H9 (cell line): ENCODE measurements around the gene TLE5. TPM values are rescaled to one million over a fixed set of nuclear protein-coding genes. Genes with fewer than 3 reads are reported as not detected.

Experiments used
- DNase-seq: peaks from one replicate; pipeline ENCODE4 v3.0.0-alpha.2; 2017
- H2AFZ ChIP-seq: one replicate; pipeline ENCODE4 v1.6.1; 2013; ENCODE audit warnings: mild to moderate bottlenecking, low read length, control low read depth, moderate library complexity
- H2AK5ac ChIP-seq: 2 replicates; pipeline ENCODE4 v1.6.1; 2013; ENCODE audit warnings: low read length, control low read depth, mixed read lengths; ENCODE audit not compliant: insufficient read length
- H2BK120ac ChIP-seq: one replicate; pipeline ENCODE4 v1.6.1; 2013; ENCODE audit warnings: low read depth, mild to moderate bottlenecking, low read length, control low read depth, inconsistent platforms; ENCODE audit not compliant: poor library complexity, severe bottlenecking
- H2BK12ac ChIP-seq: 2 replicates; pipeline ENCODE4 v1.6.1; 2013; ENCODE audit warnings: low read length, control low read depth, mixed read lengths, low read depth; ENCODE audit not compliant: insufficient read length
- H2BK15ac ChIP-seq: 2 replicates; pipeline ENCODE4 v1.6.1; 2013; ENCODE audit warnings: low read depth, low read length, control low read depth
- H2BK20ac ChIP-seq: one replicate; pipeline ENCODE4 v1.6.1; 2013; ENCODE audit warnings: low read depth, mild to moderate bottlenecking, low read length, control low read depth, inconsistent platforms; ENCODE audit not compliant: poor library complexity, severe bottlenecking
- H2BK5ac ChIP-seq: 2 replicates; pipeline ENCODE4 v1.6.1; 2013; ENCODE audit warnings: low read length, control low read depth, mixed read lengths; ENCODE audit not compliant: insufficient read length
- H3K14ac ChIP-seq: 2 replicates; pipeline ENCODE4 v1.6.1; 2013; ENCODE audit warnings: low read length, control low read depth; ENCODE audit not compliant: insufficient read depth
- H3K18ac ChIP-seq: 2 replicates; pipeline ENCODE4 v1.6.1; 2013; ENCODE audit warnings: low read depth, mild to moderate bottlenecking, mixed read lengths, low read length, control low read depth; ENCODE audit not compliant: insufficient read length
- H3K23ac ChIP-seq: 2 replicates; pipeline ENCODE4 v1.6.1; 2013; ENCODE audit warnings: low read length, control low read depth, mixed read lengths, low read depth; ENCODE audit not compliant: insufficient read length
- H3K23me2 ChIP-seq: 2 replicates; pipeline ENCODE4 v1.6.1; 2013; ENCODE audit warnings: low read depth, mild to moderate bottlenecking, mixed read lengths, low read length, control low read depth; ENCODE audit not compliant: insufficient read length, poor library complexity, severe bottlenecking
- H3K27ac ChIP-seq: 2 replicates; pipeline ENCODE4 v1.5.1; 2013; ENCODE audit warnings: low read length, control low read depth, mixed read lengths, low read depth; ENCODE audit not compliant: insufficient read length
- H3K27me3 ChIP-seq: 2 replicates; pipeline ENCODE4 v1.6.1; 2013; ENCODE audit warnings: low read length, control low read depth, inconsistent platforms; ENCODE audit not compliant: insufficient read depth
- H3K4ac ChIP-seq: 2 replicates; pipeline ENCODE4 v1.6.1; 2013; ENCODE audit warnings: low read depth, mild to moderate bottlenecking, control low read depth, inconsistent platforms, low read length, moderate library complexity
- H3K4me1 ChIP-seq: 2 replicates; pipeline ENCODE4 v1.6.1; 2013; ENCODE audit warnings: low read length, control low read depth, inconsistent platforms; ENCODE audit not compliant: insufficient read depth
- H3K4me2 ChIP-seq: 2 replicates; pipeline ENCODE4 v1.6.1; 2013; ENCODE audit warnings: low read length, control low read depth, mixed read lengths; ENCODE audit not compliant: insufficient read length, insufficient read depth
- H3K56ac ChIP-seq: 2 replicates; pipeline ENCODE4 v1.6.1; 2013; ENCODE audit warnings: low read depth, mild to moderate bottlenecking, mixed read lengths, low read length, control low read depth; ENCODE audit not compliant: insufficient read length
- H3K79me1 ChIP-seq: 2 replicates; pipeline ENCODE4 v1.6.1; 2013; ENCODE audit warnings: low read depth, mild to moderate bottlenecking, moderate library complexity, low read length, control low read depth, inconsistent platforms; ENCODE audit not compliant: insufficient read depth, poor library complexity, severe bottlenecking
- H3K79me2 ChIP-seq: 2 replicates; pipeline ENCODE4 v1.6.1; 2013; ENCODE audit warnings: low read length, control low read depth, inconsistent platforms; ENCODE audit not compliant: insufficient read depth
- H3K9ac ChIP-seq: 2 replicates; pipeline ENCODE4 v1.6.1; 2013; ENCODE audit warnings: low read length, control low read depth, mixed read lengths; ENCODE audit not compliant: insufficient read length; ENCODE audit errors: extremely low read depth
- H3K9me3 ChIP-seq: one replicate; pipeline ENCODE4 v1.6.1; 2013; ENCODE audit warnings: low read depth, low read length, inconsistent platforms; ENCODE audit not compliant: control insufficient read depth
- H3T11ph ChIP-seq: one replicate; pipeline ENCODE4 v1.6.1; 2013; ENCODE audit warnings: mild to moderate bottlenecking, low read length, control low read depth, inconsistent platforms
- H4K20me1 ChIP-seq: one replicate; pipeline ENCODE4 v1.6.1; 2013; ENCODE audit not compliant: control insufficient read depth, insufficient read length, insufficient read depth
- H4K5ac ChIP-seq: 2 replicates; pipeline ENCODE4 v1.6.1; 2013; ENCODE audit warnings: low read depth, mild to moderate bottlenecking, mixed read lengths, low read length, control low read depth; ENCODE audit not compliant: insufficient read length
- H4K8ac ChIP-seq: replicated peaks from 2 replicates; pipeline ENCODE4 v1.6.1; 2013; ENCODE audit warnings: low read length, control low read depth, mixed read lengths, low read depth; ENCODE audit not compliant: insufficient read length
- H4K91ac ChIP-seq: 2 replicates; pipeline ENCODE4 v1.6.1; 2013; ENCODE audit warnings: low read depth, mild to moderate bottlenecking, moderate library complexity, mixed read lengths, low read length, control low read depth; ENCODE audit not compliant: insufficient read length
- H3K27ac Mint-ChIP-seq, 3 experiments: 2 replicates in 2 of 3; 3 replicates in 1 of 3; pipeline ENCODE4 v1.8.0; 2020 to 2021; ENCODE audit warnings: mixed read lengths in 3 of 3, mild to moderate bottlenecking in 1 of 3, moderate library complexity in 1 of 3
- H3K27me3 Mint-ChIP-seq: 2 replicates; pipeline ENCODE4 v1.8.0; 2021; ENCODE audit warnings: low read depth, mild to moderate bottlenecking, moderate library complexity, mixed read lengths
- H3K36me3 Mint-ChIP-seq, 3 experiments: 2 replicates in 2 of 3; 3 replicates in 1 of 3; pipeline ENCODE4 v1.8.0; 2020 to 2021; ENCODE audit warnings: low read depth in 3 of 3, mixed read lengths in 3 of 3; ENCODE audit not compliant: insufficient read depth in 1 of 3
- H3K4me1 Mint-ChIP-seq, 2 experiments: 2 replicates each; pipeline ENCODE4 v1.8.0; 2020; ENCODE audit warnings: mixed read lengths in 2 of 2
- H3K4me3 Mint-ChIP-seq, 2 experiments: 2 replicates in 1 of 2; 3 replicates in 1 of 2; pipeline ENCODE4 v1.8.0; 2020 to 2021; ENCODE audit warnings: mild to moderate bottlenecking in 2 of 2, mixed read lengths in 2 of 2, moderate library complexity in 1 of 2
- H3K9me3 Mint-ChIP-seq, 2 experiments: 2 replicates in 1 of 2; 3 replicates in 1 of 2; pipeline ENCODE4 v1.8.0; 2020; ENCODE audit warnings: mild to moderate bottlenecking in 2 of 2, mixed read lengths in 2 of 2, moderate library complexity in 1 of 2
- WGBS: extraction: QIAGEN DNeasy Blood & Tissue Kit; methylation state at CpG from one replicate; pipeline ENCODE4 v1.1.7; 2013; ENCODE audit warnings: missing lambda C conversion rate, low lambda C conversion rate, mixed read lengths; ENCODE audit not compliant: insufficient read length; ENCODE audit errors: extremely low coverage; 5-methylcytosine and 5-hydroxymethylcytosine counted together
- total RNA-seq: library from RNA; stranded (reverse); gene quantifications from 2 replicates; pipeline ENCODE4 v1.2.1, GENCODE V29; 2021
- TF ChIP-seq, protein P1 (sequence below): fragments of 200-600 bp; sonication (generic); conservative IDR thresholded peaks from 3 replicates; pipeline ENCODE4 v1.8.0; 2021; ENCODE audit warnings: antibody characterized with exemption, mild to moderate bottlenecking

Gene TLE5
- total RNA-seq, 1 experiment from 2014 or later: 221 TPM

DNA sequence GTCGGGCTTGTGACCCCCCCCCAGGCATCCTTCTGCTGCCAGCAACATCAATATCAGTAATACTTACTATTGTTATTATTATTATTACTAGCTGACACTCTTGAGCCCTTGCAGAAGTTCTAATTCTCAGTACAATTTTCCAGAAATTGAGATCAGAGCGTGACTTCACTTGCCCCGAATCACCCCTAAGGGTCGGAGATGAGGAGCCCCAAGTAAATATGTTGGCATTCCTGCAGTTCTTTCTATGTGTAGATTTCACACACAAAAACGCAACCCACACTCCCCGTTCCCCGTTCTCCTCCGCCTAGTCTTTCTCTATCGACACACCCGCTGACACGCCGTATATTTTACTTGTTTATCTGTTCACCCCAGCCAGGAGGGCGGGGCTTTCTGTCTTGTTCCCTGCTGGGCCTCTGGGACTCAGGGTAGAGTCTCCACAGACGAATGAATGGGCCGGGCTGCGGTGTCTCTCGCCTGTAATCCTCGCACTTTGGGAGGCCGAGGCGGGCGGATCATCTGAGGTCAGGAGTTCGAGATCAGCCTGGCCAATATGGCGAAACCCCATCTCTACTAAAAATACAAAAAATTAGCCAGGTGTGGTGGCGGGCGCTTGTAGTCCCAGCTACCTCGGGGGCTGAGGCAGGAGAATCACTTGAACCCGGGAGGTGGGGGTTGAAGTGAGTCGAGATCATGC lies 14.7 kb downstream of the TLE5 start:
- Histone ChIP-seq H3K27me3 (no peaks in the 10 kb centered on the region), H4K91ac (no peak overlapping the region), H2BK5ac (no peak overlapping the region), H3K79me2 (no peaks in the 10 kb centered on the region), H2BK120ac (no peak overlapping the region), H3K79me1 (no peaks in the 10 kb centered on the region), H3K14ac (no peak overlapping the region), H2BK15ac (no peak overlapping the region), H3K9ac (no peak overlapping the region), H3T11ph (no peak overlapping the region), H4K8ac (no peak overlapping the region), H4K5ac (no peak overlapping the region), H3K27ac (no peak overlapping the region), H2BK12ac (no peak overlapping the region), H3K4me2 (peak overlapping the region; percentile 59), H3K23me2 (peaks cover 7% of the 10 kb centered on the region), H2AFZ (no peak overlapping the region), H2BK20ac (no peak overlapping the region), H3K4ac (no peak overlapping the region), H3K9me3 (no peaks in the 10 kb centered on the region), H4K20me1 (no peaks in the 10 kb centered on the region), H3K18ac (no peak overlapping the region), H3K23ac (no peak overlapping the region), H3K4me1 (peaks cover 1% of the 10 kb centered on the region; the same call in 1 of the 2 replicates), H2AK5ac (no peak overlapping the region), H3K56ac (no peak overlapping the region)
- peaks cover 0 to under 1% (median 0%) of the 10 kb centered on the region in 3 experiments; a peak in 2 of 7 replicates for H3K36me3 Mint-ChIP-seq
- peaks cover 0 to 3% of the 10 kb centered on the region in 2 experiments; a peak in 2 of 5 replicates for H3K9me3 Mint-ChIP-seq
- H3K4me3 Mint-ChIP-seq: peak overlapping the region; percentile 56 to 87
- peaks cover 52% of the 10 kb centered on the region for H3K27me3 Mint-ChIP-seq
- DNase-seq: peak; percentile 85
- TF ChIP-seq, protein P1, sequence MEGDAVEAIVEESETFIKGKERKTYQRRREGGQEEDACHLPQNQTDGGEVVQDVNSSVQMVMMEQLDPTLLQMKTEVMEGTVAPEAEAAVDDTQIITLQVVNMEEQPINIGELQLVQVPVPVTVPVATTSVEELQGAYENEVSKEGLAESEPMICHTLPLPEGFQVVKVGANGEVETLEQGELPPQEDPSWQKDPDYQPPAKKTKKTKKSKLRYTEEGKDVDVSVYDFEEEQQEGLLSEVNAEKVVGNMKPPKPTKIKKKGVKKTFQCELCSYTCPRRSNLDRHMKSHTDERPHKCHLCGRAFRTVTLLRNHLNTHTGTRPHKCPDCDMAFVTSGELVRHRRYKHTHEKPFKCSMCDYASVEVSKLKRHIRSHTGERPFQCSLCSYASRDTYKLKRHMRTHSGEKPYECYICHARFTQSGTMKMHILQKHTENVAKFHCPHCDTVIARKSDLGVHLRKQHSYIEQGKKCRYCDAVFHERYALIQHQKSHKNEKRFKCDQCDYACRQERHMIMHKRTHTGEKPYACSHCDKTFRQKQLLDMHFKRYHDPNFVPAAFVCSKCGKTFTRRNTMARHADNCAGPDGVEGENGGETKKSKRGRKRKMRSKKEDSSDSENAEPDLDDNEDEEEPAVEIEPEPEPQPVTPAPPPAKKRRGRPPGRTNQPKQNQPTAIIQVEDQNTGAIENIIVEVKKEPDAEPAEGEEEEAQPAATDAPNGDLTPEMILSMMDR: no peak
- peak overlapping the region in 2 of 3 experiments; percentile 36 to 96; a peak in 4 of 7 replicates for H3K27ac Mint-ChIP-seq
- H3K4me1 Mint-ChIP-seq: peaks cover 11 to 22% of the 10 kb centered on the region in 2 experiments
- no CpG with 5 or more reads among the region's 28 CpGs for WGBS
